Liver (tissue), 9 donors: ENCODE results near the gene ARHGAP10. TPM values are rescaled to one million over a fixed set of nuclear protein-coding genes. Genes with fewer than 3 reads are reported as not detected.

Experiments
- DNase-seq: peaks from one replicate; pipeline ENCODE4 v3.0.0-alpha.2; 2017; ENCODE audit warnings: low spot score
- H3K27ac ChIP-seq, 2 donors: one replicate each; pipeline ENCODE4 v1.7.0; 2013; ENCODE audit warnings: inconsistent platforms in 2 of 2, low read length in 2 of 2, control low read depth in 1 of 2, low read depth in 1 of 2, mild to moderate bottlenecking in 1 of 2
- H3K27me3 ChIP-seq, 4 donors: one replicate each; pipeline versions ENCODE4 v1.6.1 to v1.7.0; 2013; ENCODE audit warnings: low read length in 3 of 4, inconsistent platforms in 1 of 4, mild to moderate bottlenecking in 1 of 4, moderate library complexity in 1 of 4; ENCODE audit not compliant: control insufficient read depth in 4 of 4, insufficient read depth in 4 of 4
- H3K36me3 ChIP-seq, 4 donors: one replicate each; pipeline versions ENCODE4 v1.6.1 to v1.7.0; 2013; ENCODE audit warnings: low read length in 3 of 4, mild to moderate bottlenecking in 3 of 4, low read depth in 1 of 4, moderate library complexity in 1 of 4; ENCODE audit not compliant: control insufficient read depth in 4 of 4, insufficient read depth in 3 of 4
- H3K4me1 ChIP-seq, 4 donors: one replicate each; pipeline versions ENCODE4 v1.6.1 to v1.7.0; 2013; ENCODE audit warnings: low read length in 3 of 4, mild to moderate bottlenecking in 3 of 4, moderate library complexity in 1 of 4; ENCODE audit not compliant: control insufficient read depth in 4 of 4, insufficient read depth in 4 of 4
- H3K4me3 ChIP-seq, 3 donors: one replicate each; pipeline versions ENCODE4 v1.6.1 to v1.7.0; 2013; ENCODE audit warnings: low read length in 3 of 3, control low read depth in 1 of 3, low read depth in 1 of 3, mild to moderate bottlenecking in 1 of 3
- H3K9ac ChIP-seq, 2 donors: one replicate each; pipeline ENCODE4 v1.7.0; 2013; ENCODE audit warnings: low read length in 2 of 2, mild to moderate bottlenecking in 2 of 2, moderate library complexity in 2 of 2, control low read depth in 1 of 2, low read depth in 1 of 2
- H3K9me3 ChIP-seq, 4 donors: one replicate each; pipeline versions ENCODE4 v1.6.1 to v1.7.0; 2013; ENCODE audit warnings: low read length in 3 of 4; ENCODE audit not compliant: control insufficient read depth in 4 of 4
- ATF3 ChIP-seq: IDR thresholded peaks from 2 replicates; pipeline ENCODE4 v1.6.1; 2016; ENCODE audit warnings: antibody characterized with exemption
- CTCF ChIP-seq: fragments of 150-350 bp; IDR thresholded peaks from 2 replicates; pipeline ENCODE4 v1.5.1; 2017; ENCODE audit warnings: improper control_type of control experiment, low read depth, low read length; ENCODE audit not compliant: missing input control
- EGR1 ChIP-seq, 2 donors: IDR thresholded peaks; 2 replicates each; pipeline ENCODE4 v1.6.1; 2016 to 2018; ENCODE audit warnings: antibody characterized with exemption in 2 of 2, low read depth in 2 of 2
- FOXA1 ChIP-seq: IDR thresholded peaks from 2 replicates; pipeline ENCODE4 v1.6.1; 2016; ENCODE audit warnings: antibody characterized with exemption
- FOXA2 ChIP-seq: IDR thresholded peaks from 2 replicates; pipeline ENCODE4 v1.6.1; 2016; ENCODE audit warnings: antibody characterized with exemption
- GABPA ChIP-seq, 2 donors: IDR thresholded peaks in 1 of 2; conservative IDR thresholded peaks in 1 of 2; 2 replicates each; pipeline ENCODE4 v1.6.1; 2016; ENCODE audit warnings: antibody characterized with exemption in 2 of 2, mild to moderate bottlenecking in 1 of 2, moderate library complexity in 1 of 2
- HNF4A ChIP-seq, 2 donors: conservative IDR thresholded peaks; 2 replicates each; pipeline ENCODE4 v1.6.1; 2016; ENCODE audit warnings: antibody characterized with exemption in 2 of 2, mild to moderate bottlenecking in 2 of 2
- HNF4G ChIP-seq: IDR thresholded peaks from 2 replicates; pipeline ENCODE4 v1.6.1; 2016; ENCODE audit warnings: antibody characterized with exemption
- JUND ChIP-seq, 2 donors: IDR thresholded peaks; 2 replicates each; pipeline ENCODE4 v1.6.1; 2016; ENCODE audit warnings: antibody characterized with exemption in 2 of 2
- MAX ChIP-seq: IDR thresholded peaks from 2 replicates; pipeline ENCODE4 v1.6.1; 2016; ENCODE audit warnings: antibody characterized with exemption
- NR2F2 ChIP-seq: IDR thresholded peaks from 2 replicates; pipeline ENCODE4 v1.6.1; 2016; ENCODE audit warnings: antibody characterized with exemption
- RAD21 ChIP-seq, 2 donors: IDR thresholded peaks; 2 replicates each; pipeline ENCODE4 v1.6.1; 2016; ENCODE audit warnings: antibody characterized with exemption in 2 of 2, mild to moderate bottlenecking in 2 of 2
- REST ChIP-seq: IDR thresholded peaks from 2 replicates; pipeline ENCODE4 v1.6.1; 2016; ENCODE audit warnings: antibody characterized with exemption, mild to moderate bottlenecking
- RXRA ChIP-seq, 2 donors: IDR thresholded peaks; 2 replicates each; pipeline ENCODE4 v1.6.1; 2017 to 2018; ENCODE audit warnings: antibody characterized with exemption in 2 of 2, mild to moderate bottlenecking in 1 of 2
- SP1 ChIP-seq: IDR thresholded peaks from 2 replicates; pipeline ENCODE4 v1.6.1; 2018; ENCODE audit warnings: antibody characterized with exemption, mild to moderate bottlenecking
- TAF1 ChIP-seq: conservative IDR thresholded peaks from 2 replicates; pipeline ENCODE4 v1.6.1; 2016; ENCODE audit warnings: antibody characterized with exemption, mild to moderate bottlenecking
- YY1 ChIP-seq: IDR thresholded peaks from 2 replicates; pipeline ENCODE4 v1.6.1; 2016; ENCODE audit warnings: antibody characterized with exemption, mild to moderate bottlenecking
- ZBTB33 ChIP-seq: IDR thresholded peaks from 2 replicates; pipeline ENCODE4 v1.6.1; 2016; ENCODE audit warnings: antibody characterized with exemption
- WGBS: extraction: QIAGEN DNeasy Blood & Tissue Kit; methylation state at CpG from one replicate; pipeline ENCODE4 v1.1.7; 2013; 5-methylcytosine and 5-hydroxymethylcytosine counted together
- polyA plus RNA-seq, 2 donors: library from polyadenylated mRNA; stranded (reverse) in 1 of 2; unstranded in 1 of 2; fragments of 200-250 nt in 1 of 2; fragments of >200 nt in 1 of 2; fragmentation: Nextera tagmentation in 1 of 2; extraction: Ambion mirVana in 1 of 2; gene quantifications; one replicate each; pipeline versions ENCODE4 v1.2.1 to v1.2.3, GENCODE V29; 2013 to 2015
- total RNA-seq, 2 donors: library from RNA; depleted of rRNA; stranded (reverse); fragments of >200 nt; gene quantifications; one replicate each; pipeline ENCODE4 v1.2.3, GENCODE V29; 2014
- donor health status: healthy.
- donor health status: healthy.
- donor health status: healthy.
- donor health status: healthy.
- donor health status: healthy.

The ARHGAP10 gene
- total and polyA plus RNA-seq, 4 donors: 1.5 to 13.0 (median 4.3) TPM

DNA sequence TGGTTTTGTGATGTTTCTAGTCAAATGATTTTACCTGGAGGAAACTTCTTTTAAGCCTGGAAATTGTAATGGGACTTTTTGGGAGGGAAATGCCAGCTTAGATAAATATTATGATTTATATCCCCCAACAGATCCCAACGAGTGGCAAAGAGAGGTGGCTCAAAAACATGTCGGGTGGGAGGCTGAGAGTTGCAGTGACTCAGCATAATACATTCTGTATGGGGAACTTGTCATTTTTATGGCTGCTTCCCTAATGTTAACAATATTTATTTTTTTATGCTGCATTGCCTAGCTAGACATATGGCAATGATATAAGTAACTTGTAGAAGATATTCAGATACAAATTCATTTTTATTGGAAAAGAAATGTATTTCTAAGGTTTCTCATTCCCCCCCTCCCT is 219.0 kb downstream of the ARHGAP10 start:
- H3K36me3 ChIP-seq: no peaks in the 10 kb centered on the region
- no peak overlapping the region for H3K27ac ChIP-seq
- WGBS: 72% methylated on average over 2 of the region's 2 CpGs
- no peak overlapping the region for H3K4me3 ChIP-seq
- no peak overlapping the region for H3K9ac ChIP-seq
- TF ChIP-seq JUND (IDR thresholded peaks at IDR 0.05) (no peak), GABPA (IDR thresholded peaks at IDR 0.05 in 1 of 2, conservative IDR thresholded peaks at IDR 0.05 in 1 of 2) (no peak), MAX (no peak), ATF3 (no peak), YY1 (no peak), HNF4A (conservative IDR thresholded peaks at IDR 0.05) (no peak), REST (no peak), EGR1 (IDR thresholded peaks at IDR 0.05; ENCODE audit: low read depth in 2 of 2) (no peak), HNF4G (no peak), CTCF (no peak), FOXA1 (no peak), ZBTB33 (no peak), FOXA2 (no peak), TAF1 (no peak), NR2F2 (no peak), RAD21 (IDR thresholded peaks at IDR 0.05) (no peak), SP1 (no peak), RXRA (IDR thresholded peaks at IDR 0.05) (no peak)
- no peak for DNase-seq
- H3K4me1 ChIP-seq: no peaks in the 10 kb centered on the region
- no peaks in the 10 kb centered on the region for H3K9me3 ChIP-seq
- H3K27me3 ChIP-seq: no peaks in the 10 kb centered on the region

DNA sequence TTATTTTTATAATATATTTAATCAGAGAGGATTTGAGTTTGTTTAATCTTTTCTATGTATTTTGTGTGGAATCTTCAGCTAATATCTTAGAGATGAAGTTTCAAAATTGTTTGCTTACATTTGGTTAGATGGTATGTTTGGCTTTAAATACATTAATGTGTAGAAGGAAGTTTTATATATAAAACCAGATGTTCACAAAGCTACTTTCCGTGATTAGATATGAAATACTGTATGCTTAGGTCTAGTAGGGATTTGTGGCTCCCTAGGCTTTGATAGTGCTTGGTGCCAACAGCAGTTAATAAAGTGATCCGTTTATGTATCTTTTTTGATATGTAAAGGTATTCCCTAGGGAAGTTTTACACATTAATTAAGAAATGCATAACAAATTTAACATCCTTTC is 223.0 kb downstream of the ARHGAP10 start:
- TF ChIP-seq HNF4A (conservative IDR thresholded peaks at IDR 0.05) (no peak), TAF1 (no peak), NR2F2 (no peak), REST (no peak), CTCF (no peak), JUND (IDR thresholded peaks at IDR 0.05) (no peak), RXRA (IDR thresholded peaks at IDR 0.05) (no peak), GABPA (IDR thresholded peaks at IDR 0.05 in 1 of 2, conservative IDR thresholded peaks at IDR 0.05 in 1 of 2) (no peak), RAD21 (IDR thresholded peaks at IDR 0.05) (no peak)
- Histone ChIP-seq H3K27me3 (no peaks in the 10 kb centered on the region), H3K9ac (no peak overlapping the region), H3K4me1 (no peaks in the 10 kb centered on the region), H3K9me3 (no peaks in the 10 kb centered on the region), H3K27ac (no peak overlapping the region), H3K4me3 (no peak overlapping the region), H3K36me3 (no peaks in the 10 kb centered on the region)
- DNase-seq: no peak
- WGBS: 89% methylated on average over 2 of the region's 2 CpGs
